Naive B cell (primary cell): ENCODE data around the gene ASPM. TPM values are rescaled to one million over a fixed set of nuclear protein-coding genes. Genes with fewer than 3 reads are reported as not detected.
"Not testable (repeated sequence)": the region's sequence is repeated elsewhere in the genome, so short reads cannot be mapped to it uniquely, and the experiment has no call there.

Experiments used
- ATAC-seq, 2 donors: fragments of 150-1000 bp; cut with Tn5 transposase; 2 replicates each; pipeline ENCODE4 v1.10.0; 2021; ENCODE audit warnings: low read depth in 2 of 2, mild to moderate bottlenecking in 2 of 2, moderate library complexity in 2 of 2
- DNase-seq: peaks from one replicate; pipeline ENCODE4 v3.0.0; 2022
- H3K27ac Mint-ChIP-seq, 6 donors: one replicate each; pipeline ENCODE4 v1.8.0; 2020 to 2022; ENCODE audit warnings: mild to moderate bottlenecking in 6 of 6, mixed read lengths in 6 of 6, moderate library complexity in 5 of 6, inconsistent platforms in 2 of 6
- H3K27me3 Mint-ChIP-seq, 3 donors: one replicate each; pipeline ENCODE4 v1.8.0; 2021 to 2022; ENCODE audit warnings: mixed read lengths in 3 of 3, mild to moderate bottlenecking in 1 of 3
- H3K36me3 Mint-ChIP-seq, 2 donors: one replicate each; pipeline ENCODE4 v1.8.0; 2020 to 2022; ENCODE audit warnings: mixed read lengths in 2 of 2, inconsistent platforms in 1 of 2, mild to moderate bottlenecking in 1 of 2
- H3K4me1 Mint-ChIP-seq, 3 donors: one replicate each; pipeline ENCODE4 v1.8.0; 2020 to 2022; ENCODE audit warnings: mixed read lengths in 3 of 3, inconsistent platforms in 1 of 3, mild to moderate bottlenecking in 1 of 3, moderate library complexity in 1 of 3
- H3K4me3 Mint-ChIP-seq, 8 donors: one replicate each; pipeline ENCODE4 v1.8.0; 2020 to 2022; ENCODE audit warnings: mild to moderate bottlenecking in 8 of 8, mixed read lengths in 8 of 8, moderate library complexity in 8 of 8, inconsistent platforms in 2 of 8
- H3K9me3 Mint-ChIP-seq, 7 donors: one replicate each; pipeline ENCODE4 v1.8.0; 2020 to 2022; ENCODE audit warnings: mixed read lengths in 7 of 7, mild to moderate bottlenecking in 5 of 7, inconsistent platforms in 2 of 7, moderate library complexity in 1 of 7
- polyA plus RNA-seq, 6 donors: library from polyadenylated mRNA; unstranded; fragments of 300-500 nt; fragmentation: Illumina TruSeq; gene quantifications; one replicate each; pipeline ENCODE4 v1.2.3, GENCODE V29; 2021; ENCODE audit warnings: low read depth in 6 of 6

The ASPM gene
- polyA plus RNA-seq, 6 donors from 2014 or later: not detected

GRCh38 chr1:197130677-197131304 is 15.7 kb downstream of the ASPM start:
- Mint-ChIP-seq H3K27me3 (no peaks in the 10 kb centered on the region), H3K4me1 (no peaks in the 10 kb centered on the region), H3K36me3 (no peaks in the 10 kb centered on the region), H3K4me3 (no peak overlapping the region), H3K27ac (no peak overlapping the region), H3K9me3 (no peaks in the 10 kb centered on the region)
- DNase-seq (no peak), ATAC-seq (no peak)

DNA sequence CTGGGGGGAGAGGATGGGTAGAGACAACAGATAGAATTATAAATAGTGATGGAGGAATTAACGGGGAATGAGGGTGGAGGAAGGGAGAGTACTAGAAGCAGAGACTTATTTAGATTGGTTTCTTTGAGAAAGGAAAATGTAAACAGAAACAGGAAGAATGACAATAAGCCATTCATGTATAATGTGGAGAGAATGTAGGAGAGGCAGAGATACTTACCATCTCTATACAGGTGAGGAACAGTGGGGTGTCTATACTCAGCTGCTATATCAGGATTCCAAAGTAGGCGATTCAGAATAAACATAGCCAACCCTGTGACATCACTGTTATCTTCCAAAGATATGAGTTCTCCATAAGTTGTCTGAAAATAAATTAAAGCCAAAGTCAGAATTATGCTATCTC is 16.8 kb downstream of the ASPM start:
- Mint-ChIP-seq H3K9me3 (no peaks in the 10 kb centered on the region), H3K27ac (peak overlapping the region in 1 of 6 donors; percentile 69), H3K36me3 (no peaks in the 10 kb centered on the region), H3K27me3 (no peaks in the 10 kb centered on the region), H3K4me3 (no peak overlapping the region), H3K4me1 (no peaks in the 10 kb centered on the region)
- DNase-seq (no peak), ATAC-seq (no peak)

DNA sequence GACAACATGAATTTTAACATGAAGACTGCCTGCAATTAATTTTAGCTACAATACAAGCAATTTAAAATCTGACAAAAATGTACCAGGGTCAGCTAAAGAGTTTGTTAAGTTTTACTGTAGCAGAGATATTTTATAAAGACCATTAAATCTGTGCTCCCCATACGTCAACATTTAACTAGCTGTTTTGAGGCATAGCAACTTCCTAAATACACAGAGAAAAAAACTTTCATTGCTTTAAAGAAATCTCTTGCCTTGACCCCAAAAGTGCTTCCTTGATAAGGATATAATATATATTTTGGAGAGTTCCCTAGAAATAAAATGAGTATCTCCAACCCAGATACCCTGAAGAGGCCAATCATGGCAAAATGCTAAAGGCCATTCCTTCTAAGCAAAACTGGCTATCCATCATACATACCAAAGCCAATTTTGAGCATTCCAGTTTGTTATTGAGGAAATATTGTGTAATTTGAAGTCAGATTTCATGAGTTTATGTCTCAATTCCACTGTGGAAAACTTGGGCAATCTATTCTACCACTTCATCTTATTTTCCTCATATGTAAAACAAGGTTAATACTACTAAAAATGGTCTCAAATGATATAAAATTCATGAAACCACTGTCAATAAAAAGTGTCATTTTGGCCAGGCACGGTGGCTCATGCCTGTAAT is 19.1 kb downstream of the ASPM start:
- no peaks in the 10 kb centered on the region for H3K4me1 Mint-ChIP-seq
- no peaks in the 10 kb centered on the region for H3K36me3 Mint-ChIP-seq
- no peaks in the 10 kb centered on the region for H3K9me3 Mint-ChIP-seq
- no peak for ATAC-seq
- H3K27ac Mint-ChIP-seq: peak overlapping the region in 1 of 6 donors; percentile 38
- H3K27me3 Mint-ChIP-seq: no peaks in the 10 kb centered on the region
- no peak overlapping the region for H3K4me3 Mint-ChIP-seq
- no peak for DNase-seq

DNA sequence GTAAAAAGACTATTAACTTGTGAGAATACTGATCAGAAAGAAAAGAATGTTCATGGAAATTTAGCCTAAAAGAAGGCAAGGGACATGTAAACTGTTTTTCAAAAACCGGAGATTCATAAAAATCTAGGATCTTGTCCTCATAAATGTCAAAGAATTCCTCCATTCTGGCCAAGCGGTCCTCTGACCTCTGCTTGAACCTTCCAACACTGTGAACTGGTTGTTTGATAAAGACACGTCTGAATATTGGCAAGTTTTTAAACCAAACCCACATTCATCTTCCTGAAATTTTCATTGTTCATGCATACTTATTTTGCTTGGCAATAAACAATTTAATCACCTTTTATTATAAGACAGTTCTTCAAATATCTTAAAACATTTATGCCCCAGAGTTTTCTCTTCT is 19.8 kb downstream of the ASPM start:
- Mint-ChIP-seq H3K9me3 (no peaks in the 10 kb centered on the region), H3K27ac (no peak overlapping the region), H3K4me3 (no peak overlapping the region), H3K36me3 (no peaks in the 10 kb centered on the region), H3K4me1 (no peaks in the 10 kb centered on the region), H3K27me3 (no peaks in the 10 kb centered on the region)
- no peak for ATAC-seq
- no peak for DNase-seq

DNA sequence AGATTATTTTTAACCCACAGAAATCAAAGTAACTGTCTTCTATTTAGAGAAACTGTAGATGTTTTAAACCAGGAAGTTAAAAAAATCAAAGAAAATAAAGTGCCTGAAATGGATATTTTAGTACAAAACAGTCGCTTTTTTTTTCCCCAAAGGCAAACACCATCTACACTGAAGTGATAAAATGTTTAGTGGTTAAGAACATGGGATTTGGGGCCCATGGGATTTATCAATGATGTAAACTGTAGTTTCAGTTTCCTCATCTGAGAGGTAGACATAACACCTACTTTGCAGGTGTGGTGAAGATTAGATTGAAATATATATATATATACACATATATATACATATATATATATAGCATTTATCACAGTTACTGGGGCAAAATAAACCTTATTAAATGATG is 22.1 kb downstream of the ASPM start:
- H3K27me3 Mint-ChIP-seq: no peaks in the 10 kb centered on the region
- no peak for DNase-seq
- ATAC-seq: peak in 1 of 2 donors; percentile 40
- no peaks in the 10 kb centered on the region for H3K9me3 Mint-ChIP-seq
- H3K27ac Mint-ChIP-seq: no peak overlapping the region
- no peak overlapping the region for H3K4me3 Mint-ChIP-seq
- no peaks in the 10 kb centered on the region for H3K36me3 Mint-ChIP-seq
- H3K4me1 Mint-ChIP-seq: no peaks in the 10 kb centered on the region

DNA sequence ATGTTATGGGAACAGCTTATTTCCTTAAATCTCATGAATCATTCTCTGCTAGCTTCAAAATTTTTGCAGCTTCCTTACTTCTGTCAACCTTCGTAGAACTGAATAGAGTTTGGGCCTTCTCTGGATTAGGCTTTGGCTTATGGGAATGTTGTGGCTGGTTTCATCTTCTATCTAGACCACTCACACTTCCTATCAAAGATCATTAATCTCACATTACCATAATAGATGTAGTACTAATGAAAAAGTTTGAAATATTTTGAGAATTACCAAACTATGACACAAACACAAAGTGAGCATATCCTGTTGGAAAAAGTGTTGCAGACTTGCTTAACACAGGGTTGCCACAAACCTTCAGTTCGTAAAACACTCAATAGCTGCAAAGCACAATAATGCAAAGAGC is 30.3 kb downstream of the ASPM start:
- no peaks in the 10 kb centered on the region for H3K4me1 Mint-ChIP-seq
- DNase-seq (no peak), ATAC-seq (no peak)
- no peaks in the 10 kb centered on the region for H3K27me3 Mint-ChIP-seq
- H3K9me3 Mint-ChIP-seq: no peaks in the 10 kb centered on the region
- no peak overlapping the region for H3K27ac Mint-ChIP-seq
- no peaks in the 10 kb centered on the region for H3K36me3 Mint-ChIP-seq
- no peak overlapping the region for H3K4me3 Mint-ChIP-seq

DNA sequence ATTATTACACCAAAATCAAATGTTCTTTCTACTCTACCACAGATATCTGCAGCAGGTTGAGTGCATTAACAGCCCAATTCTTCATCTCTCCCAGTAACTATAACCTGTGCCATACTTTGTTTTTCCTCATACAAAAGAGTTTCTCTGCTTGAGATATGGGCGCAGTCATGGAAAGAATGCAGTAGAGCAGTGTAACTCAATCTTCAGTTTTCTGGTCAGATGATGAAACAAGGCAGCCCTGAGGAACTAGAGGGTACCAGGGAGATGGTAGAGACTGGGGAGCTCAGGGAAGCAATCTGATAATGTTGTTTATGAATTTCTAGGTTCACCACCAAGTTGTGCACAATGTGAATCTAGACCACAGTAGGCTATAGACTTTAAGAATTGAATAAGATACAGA is 39.6 kb downstream of the ASPM start:
- DNase-seq (no peak), ATAC-seq (no peak)
- Mint-ChIP-seq H3K4me3 (no peak overlapping the region), H3K4me1 (no peaks in the 10 kb centered on the region), H3K27ac (no peak overlapping the region), H3K27me3 (no peaks in the 10 kb centered on the region), H3K9me3 (peaks cover 0 to 2% (median 0%) of the 10 kb centered on the region in 7 donors), H3K36me3 (no peaks in the 10 kb centered on the region)

- H3K36me3 Mint-ChIP-seq: no peaks in the 10 kb centered on the region
- DNase-seq: no peak
- no peaks in the 10 kb centered on the region for H3K4me1 Mint-ChIP-seq
- no peak overlapping the region for H3K4me3 Mint-ChIP-seq
- H3K27me3 Mint-ChIP-seq: no peaks in the 10 kb centered on the region
- H3K9me3 Mint-ChIP-seq: peaks cover 0 to 2% (median 0%) of the 10 kb centered on the region in 7 donors
- no peak overlapping the region for H3K27ac Mint-ChIP-seq
- ATAC-seq: no peak
Measured at GRCh38 chr1:197103300-197103699, 43.2 kb downstream of the ASPM start.

DNA sequence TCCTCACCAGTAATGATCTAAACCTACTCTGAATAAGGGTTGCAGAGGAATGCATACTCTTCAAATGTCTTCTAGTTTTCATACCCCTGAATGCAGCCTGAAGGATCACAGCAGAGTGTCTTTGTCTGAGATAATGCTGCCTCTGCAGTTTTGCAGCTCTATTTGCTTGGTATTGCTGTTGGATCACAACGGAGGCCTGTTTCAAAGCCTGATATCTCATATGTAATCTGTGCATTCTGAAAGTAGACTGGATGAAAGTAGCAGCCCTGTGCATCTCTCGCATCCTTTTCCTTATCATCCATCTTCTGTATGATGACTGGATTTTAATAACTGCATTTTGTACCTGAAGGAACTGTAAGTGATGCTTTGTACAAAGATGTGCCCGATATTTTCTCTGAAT is 44.5 kb downstream of the ASPM start:
- Mint-ChIP-seq H3K36me3 (no peaks in the 10 kb centered on the region), H3K27me3 (no peaks in the 10 kb centered on the region), H3K4me1 (no peaks in the 10 kb centered on the region), H3K4me3 (no peak overlapping the region), H3K9me3 (no peaks in the 10 kb centered on the region), H3K27ac (no peak overlapping the region)
- ATAC-seq (no peak), DNase-seq (no peak)

- no peak for DNase-seq
- Mint-ChIP-seq H3K9me3 (no peaks in the 10 kb centered on the region), H3K27me3 (no peaks in the 10 kb centered on the region), H3K36me3 (no peaks in the 10 kb centered on the region), H3K4me3 (no peak overlapping the region), H3K27ac (no peak overlapping the region), H3K4me1 (no peaks in the 10 kb centered on the region)
- no peak for ATAC-seq
Measured at GRCh38 chr1:197100677-197101076, 45.8 kb downstream of the ASPM start.

DNA sequence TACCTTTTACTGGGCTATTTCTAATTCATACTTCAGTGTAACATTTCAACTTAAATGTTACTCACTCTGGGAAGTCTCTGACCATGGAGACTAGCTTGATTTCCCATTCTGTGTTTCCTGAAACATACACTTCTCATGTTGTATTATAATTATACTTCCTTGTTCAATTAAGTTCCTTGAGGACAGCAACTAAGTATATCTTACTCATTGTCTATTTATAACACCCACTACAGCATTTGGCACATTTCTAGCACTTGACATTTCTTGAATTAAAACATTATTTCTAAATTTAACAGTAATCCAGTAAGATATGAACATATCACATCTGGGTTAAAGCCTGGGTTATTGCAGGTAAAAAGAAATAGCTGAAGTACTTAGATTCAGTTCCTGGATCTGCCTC is 47.0 kb downstream of the ASPM start:
- H3K36me3 Mint-ChIP-seq: no peaks in the 10 kb centered on the region
- no peak overlapping the region for H3K4me3 Mint-ChIP-seq
- H3K9me3 Mint-ChIP-seq: no peaks in the 10 kb centered on the region
- no peaks in the 10 kb centered on the region for H3K4me1 Mint-ChIP-seq
- no peak for ATAC-seq
- no peak for DNase-seq
- no peak overlapping the region for H3K27ac Mint-ChIP-seq
- no peaks in the 10 kb centered on the region for H3K27me3 Mint-ChIP-seq

DNA sequence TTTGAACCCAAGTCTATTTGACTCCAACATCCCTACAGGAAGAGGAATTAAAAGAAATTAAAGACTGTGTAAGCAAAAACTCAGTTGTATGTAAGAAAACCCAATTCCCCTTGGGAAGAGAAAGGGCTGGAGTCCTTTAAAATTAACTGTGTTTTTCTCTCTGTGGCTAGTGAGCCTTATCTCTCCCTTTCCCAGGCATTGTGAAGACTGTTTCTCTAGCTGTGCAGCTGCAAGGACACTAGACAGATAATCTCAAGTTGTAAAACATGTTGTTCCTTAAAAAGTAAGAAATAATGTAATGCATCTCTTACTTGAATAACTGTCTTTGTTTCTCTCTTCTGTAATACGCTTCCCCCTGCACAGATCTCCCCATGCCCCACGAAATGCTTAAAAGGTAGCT is 49.5 kb downstream of the ASPM start:
- not testable (repeated sequence) for H3K27me3 Mint-ChIP-seq, H3K4me3 Mint-ChIP-seq, H3K36me3 Mint-ChIP-seq, DNase-seq, H3K27ac Mint-ChIP-seq, H3K4me1 Mint-ChIP-seq, H3K9me3 Mint-ChIP-seq, ATAC-seq

DNA sequence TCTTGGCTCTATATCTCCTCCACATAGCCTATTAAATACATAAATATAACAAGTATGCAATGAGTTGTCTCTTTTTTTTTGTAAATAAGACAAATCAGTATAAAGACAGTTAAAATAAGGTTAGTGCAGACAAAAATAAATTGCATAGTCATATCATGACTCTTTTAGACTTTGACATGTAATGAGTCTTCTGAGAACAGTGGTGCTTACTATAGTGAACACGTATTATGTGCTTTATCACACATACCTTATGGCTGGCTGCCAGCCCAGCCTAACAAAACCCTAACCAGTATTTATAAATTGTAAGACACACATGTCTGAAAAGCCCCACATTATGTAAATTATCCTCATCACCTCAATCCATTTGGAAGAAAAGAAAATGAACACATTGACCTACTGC is 50.3 kb downstream of the ASPM start:
- Mint-ChIP-seq H3K27ac (no peak overlapping the region), H3K9me3 (no peaks in the 10 kb centered on the region), H3K4me3 (no peak overlapping the region), H3K4me1 (no peaks in the 10 kb centered on the region), H3K36me3 (no peaks in the 10 kb centered on the region), H3K27me3 (no peaks in the 10 kb centered on the region)
- DNase-seq (no peak), ATAC-seq (no peak)

- Mint-ChIP-seq H3K27me3 (no peaks in the 10 kb centered on the region), H3K9me3 (no peaks in the 10 kb centered on the region), H3K4me1 (no peaks in the 10 kb centered on the region), H3K36me3 (no peaks in the 10 kb centered on the region), H3K27ac (no peak overlapping the region), H3K4me3 (no peak overlapping the region)
- ATAC-seq (no peak), DNase-seq (no peak)
Measured at GRCh38 chr1:197093226-197093885, 53.1 kb downstream of the ASPM start.
